ENCODE data around the gene AHI1. TPM values are rescaled to one million over a fixed set of nuclear protein-coding genes. Genes with fewer than 3 reads are reported as not detected.

The AHI1 gene
- total RNA-seq, 1 experiment from 2014 or later: 18.8 TPM

GRCh38 chr6:135254471-135254870 is 243.1 kb downstream of the AHI1 start:
- Mint-ChIP-seq H3K4me3 (no peak overlapping the region), H3K27me3 (ENCODE audit: low read depth) (0 out of 2 replicates have a peak, but pooled peaks cover 3% of the 10 kb centered on the region), H3K4me1 (peaks cover 54% of the 10 kb centered on the region), H3K27ac (no peak overlapping the region), H3K9me3 (peaks cover 21% of the 10 kb centered on the region), H3K36me3 (no peaks in the 10 kb centered on the region)
- TF ChIP-seq USF1 (CRISPR knock-in tag; IDR thresholded peaks at IDR 0.05) (no peak), TEAD4 (CRISPR knock-in tag; IDR thresholded peaks at IDR 0.05) (no peak), ZBTB21 (CRISPR knock-in tag; IDR thresholded peaks at IDR 0.05; ENCODE audit: borderline replicate concordance) (no peak), CREB1 (CRISPR knock-in tag; IDR thresholded peaks at IDR 0.05) (no peak), MYBL2 (CRISPR knock-in tag; IDR thresholded peaks at IDR 0.05) (no peak), STAT6 (CRISPR knock-in tag; conservative IDR thresholded peaks at IDR 0.05; ENCODE audit: low read depth) (no peak), JUN (CRISPR knock-in tag; IDR thresholded peaks at IDR 0.05) (no peak), PRDM15 (CRISPR knock-in tag; IDR thresholded peaks at IDR 0.05) (no peak), GABPB1 (CRISPR knock-in tag; IDR thresholded peaks at IDR 0.05) (no peak), JAZF1 (CRISPR knock-in tag; IDR thresholded peaks at IDR 0.05) (no peak), NFE2L1 (CRISPR knock-in tag; IDR thresholded peaks at IDR 0.05) (no peak), HMGA2 (CRISPR knock-in tag; IDR thresholded peaks at IDR 0.05) (no peak), NFATC4 (CRISPR knock-in tag; IDR thresholded peaks at IDR 0.05) (no peak)
- TF ChIP-seq, protein P1, sequence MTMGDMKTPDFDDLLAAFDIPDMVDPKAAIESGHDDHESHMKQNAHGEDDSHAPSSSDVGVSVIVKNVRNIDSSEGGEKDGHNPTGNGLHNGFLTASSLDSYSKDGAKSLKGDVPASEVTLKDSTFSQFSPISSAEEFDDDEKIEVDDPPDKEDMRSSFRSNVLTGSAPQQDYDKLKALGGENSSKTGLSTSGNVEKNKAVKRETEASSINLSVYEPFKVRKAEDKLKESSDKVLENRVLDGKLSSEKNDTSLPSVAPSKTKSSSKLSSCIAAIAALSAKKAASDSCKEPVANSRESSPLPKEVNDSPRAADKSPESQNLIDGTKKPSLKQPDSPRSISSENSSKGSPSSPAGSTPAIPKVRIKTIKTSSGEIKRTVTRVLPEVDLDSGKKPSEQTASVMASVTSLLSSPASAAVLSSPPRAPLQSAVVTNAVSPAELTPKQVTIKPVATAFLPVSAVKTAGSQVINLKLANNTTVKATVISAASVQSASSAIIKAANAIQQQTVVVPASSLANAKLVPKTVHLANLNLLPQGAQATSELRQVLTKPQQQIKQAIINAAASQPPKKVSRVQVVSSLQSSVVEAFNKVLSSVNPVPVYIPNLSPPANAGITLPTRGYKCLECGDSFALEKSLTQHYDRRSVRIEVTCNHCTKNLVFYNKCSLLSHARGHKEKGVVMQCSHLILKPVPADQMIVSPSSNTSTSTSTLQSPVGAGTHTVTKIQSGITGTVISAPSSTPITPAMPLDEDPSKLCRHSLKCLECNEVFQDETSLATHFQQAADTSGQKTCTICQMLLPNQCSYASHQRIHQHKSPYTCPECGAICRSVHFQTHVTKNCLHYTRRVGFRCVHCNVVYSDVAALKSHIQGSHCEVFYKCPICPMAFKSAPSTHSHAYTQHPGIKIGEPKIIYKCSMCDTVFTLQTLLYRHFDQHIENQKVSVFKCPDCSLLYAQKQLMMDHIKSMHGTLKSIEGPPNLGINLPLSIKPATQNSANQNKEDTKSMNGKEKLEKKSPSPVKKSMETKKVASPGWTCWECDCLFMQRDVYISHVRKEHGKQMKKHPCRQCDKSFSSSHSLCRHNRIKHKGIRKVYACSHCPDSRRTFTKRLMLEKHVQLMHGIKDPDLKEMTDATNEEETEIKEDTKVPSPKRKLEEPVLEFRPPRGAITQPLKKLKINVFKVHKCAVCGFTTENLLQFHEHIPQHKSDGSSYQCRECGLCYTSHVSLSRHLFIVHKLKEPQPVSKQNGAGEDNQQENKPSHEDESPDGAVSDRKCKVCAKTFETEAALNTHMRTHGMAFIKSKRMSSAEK (CRISPR knock-in tag; IDR thresholded peaks at IDR 0.05; ENCODE audit: borderline replicate concordance): no peak
- TF ChIP-seq, protein P2, sequence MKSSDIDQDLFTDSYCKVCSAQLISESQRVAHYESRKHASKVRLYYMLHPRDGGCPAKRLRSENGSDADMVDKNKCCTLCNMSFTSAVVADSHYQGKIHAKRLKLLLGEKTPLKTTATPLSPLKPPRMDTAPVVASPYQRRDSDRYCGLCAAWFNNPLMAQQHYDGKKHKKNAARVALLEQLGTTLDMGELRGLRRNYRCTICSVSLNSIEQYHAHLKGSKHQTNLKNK (CRISPR knock-in tag; IDR thresholded peaks at IDR 0.05): no peak
- ATAC-seq (no peak), DNase-seq (ENCODE audit: low spot score) (no peak)
- CTCF ChIA-PET: no interaction called here
- POLR2A ChIA-PET: no interaction called here

Data from WTC11 (cell line).